SK-N-SH treated with all-trans-retinoic acid at 6 μM for 48 hours (cell line): ENCODE results near the gene RGS6.

Source experiments
- ATAC-seq: fragments of 200-7000 bp; cut with Tn5 transposase; 3 replicates; pipeline ENCODE4 v1.9.1; 2020; ENCODE audit warnings: mild to moderate bottlenecking, moderate library complexity
- ARNTL ChIP-seq: fragments of 450-650 bp; formaldehyde crosslinking; IDR thresholded peaks from 2 replicates; pipeline ENCODE4 v1.5.0; 2020; ENCODE audit warnings: low read depth, mild to moderate bottlenecking, moderate library complexity, borderline replicate concordance
- BACH2 ChIP-seq: fragments of 250-450 bp; sonication (Bioruptor Pico); IDR thresholded peaks from 2 replicates; pipeline ENCODE4 v1.9.0; 2021; ENCODE audit warnings: mild to moderate bottlenecking, borderline replicate concordance
- CSDC2 ChIP-seq: fragments of 250-450 bp; sonication (Bioruptor Pico); IDR thresholded peaks from 2 replicates; pipeline ENCODE4 v1.5.0; 2020; ENCODE audit warnings: mild to moderate bottlenecking, moderate library complexity
- ESRRG ChIP-seq: fragments of 250-450 bp; sonication (Bioruptor Pico); IDR thresholded peaks from 2 replicates; pipeline ENCODE4 v1.6.1; 2021; ENCODE audit warnings: mild to moderate bottlenecking
- GLIS3 ChIP-seq: fragments of 250-450 bp; sonication (Bioruptor Pico); IDR thresholded peaks from 2 replicates; pipeline ENCODE4 v1.5.0; 2020; ENCODE audit warnings: mild to moderate bottlenecking, moderate library complexity
- ISL1 ChIP-seq: fragments of 250-450 bp; sonication (Bioruptor Pico); IDR thresholded peaks from 2 replicates; pipeline ENCODE4 v2.1.2; 2022; ENCODE audit warnings: mild to moderate bottlenecking, moderate library complexity
- OSR1 ChIP-seq: fragments of 250-450 bp; sonication (Bioruptor Pico); IDR thresholded peaks from 2 replicates; pipeline ENCODE4 v1.8.0; 2022; ENCODE audit warnings: moderate library complexity, mild to moderate bottlenecking, inconsistent platforms
- PPARA ChIP-seq: fragments of 250-450 bp; sonication (Bioruptor Pico); IDR thresholded peaks from 2 replicates; pipeline ENCODE4 v1.5.0; 2020; ENCODE audit warnings: mild to moderate bottlenecking, borderline replicate concordance
- SNAI2 ChIP-seq: fragments of 250-450 bp; sonication (Bioruptor Pico); IDR thresholded peaks from 2 replicates; pipeline ENCODE4 v1.5.0; 2020; ENCODE audit warnings: mild to moderate bottlenecking, moderate library complexity
- TCF4 ChIP-seq: fragments of 250-450 bp; sonication (Bioruptor Pico); IDR thresholded peaks from 2 replicates; pipeline ENCODE4 v1.8.0; 2021; ENCODE audit warnings: mild to moderate bottlenecking, moderate library complexity, borderline replicate concordance
- TOX ChIP-seq: fragments of 250-450 bp; sonication (Bioruptor Pico); IDR thresholded peaks from 2 replicates; pipeline ENCODE4 v1.8.0; 2021; ENCODE audit warnings: mild to moderate bottlenecking, moderate library complexity, borderline replicate concordance
- ZFP3 ChIP-seq: fragments of 250-450 bp; sonication (Bioruptor Pico); IDR thresholded peaks from 2 replicates; pipeline ENCODE4 v1.5.0; 2020; ENCODE audit warnings: mild to moderate bottlenecking, moderate library complexity
- ZFP30 ChIP-seq: fragments of 450-650 bp; formaldehyde crosslinking; IDR thresholded peaks from 2 replicates; pipeline ENCODE4 v1.5.0; 2022; ENCODE audit warnings: mild to moderate bottlenecking, moderate library complexity
- ZNF565 ChIP-seq: fragments of 450-650 bp; formaldehyde crosslinking; conservative IDR thresholded peaks from 2 replicates; pipeline ENCODE4 v1.5.0; 2020; ENCODE audit warnings: low read depth, mild to moderate bottlenecking, moderate library complexity
- ZNF70 ChIP-seq: fragments of 450-650 bp; formaldehyde crosslinking; IDR thresholded peaks from 2 replicates; pipeline ENCODE4 v1.5.0; 2020; ENCODE audit warnings: mild to moderate bottlenecking, moderate library complexity
- ZNF8 ChIP-seq: fragments of 450-650 bp; formaldehyde crosslinking; IDR thresholded peaks from 2 replicates; pipeline ENCODE4 v1.5.0; 2020; ENCODE audit warnings: mild to moderate bottlenecking, moderate library complexity
- TF ChIP-seq, protein P1 (sequence below): fragments of 250-450 bp; sonication (Bioruptor Pico); IDR thresholded peaks from 2 replicates; pipeline ENCODE4 v1.5.1; 2020; ENCODE audit warnings: low read depth, mild to moderate bottlenecking, moderate library complexity
- TF ChIP-seq, protein P2 (sequence below): fragments of 250-450 bp; sonication (Bioruptor Pico); IDR thresholded peaks from 2 replicates; pipeline ENCODE4 v1.8.0; 2020; ENCODE audit warnings: mild to moderate bottlenecking, moderate library complexity, borderline replicate concordance
- TF ChIP-seq, protein P3 (sequence below): fragments of 250-450 bp; sonication (Bioruptor Pico); IDR thresholded peaks from 2 replicates; pipeline ENCODE4 v1.5.1; 2021; ENCODE audit warnings: mild to moderate bottlenecking, moderate library complexity
- TF ChIP-seq, protein P4 (sequence below): fragments of 250-450 bp; sonication (Bioruptor Pico); IDR thresholded peaks from 2 replicates; pipeline ENCODE4 v1.8.0; 2021; ENCODE audit warnings: low read depth, mild to moderate bottlenecking, moderate library complexity, borderline replicate concordance
- TF ChIP-seq, protein P5 (sequence below): fragments of 250-450 bp; sonication (Bioruptor Pico); IDR thresholded peaks from 2 replicates; pipeline ENCODE4 v1.5.0; 2020; ENCODE audit warnings: mild to moderate bottlenecking, moderate library complexity

The RGS6 gene

GRCh38 chr14:72177251-72177650 lies 245.0 kb downstream of the RGS6 start:
- no peak for TF ChIP-seq CSDC2 (CRISPR knock-in tag)
- TF ChIP-seq BACH2 (CRISPR knock-in tag), result no peak
- no peak for TF ChIP-seq ESRRG
- no peak for TF ChIP-seq ZNF70
- no peak for TF ChIP-seq PPARA
- no peak for ATAC-seq

DNA sequence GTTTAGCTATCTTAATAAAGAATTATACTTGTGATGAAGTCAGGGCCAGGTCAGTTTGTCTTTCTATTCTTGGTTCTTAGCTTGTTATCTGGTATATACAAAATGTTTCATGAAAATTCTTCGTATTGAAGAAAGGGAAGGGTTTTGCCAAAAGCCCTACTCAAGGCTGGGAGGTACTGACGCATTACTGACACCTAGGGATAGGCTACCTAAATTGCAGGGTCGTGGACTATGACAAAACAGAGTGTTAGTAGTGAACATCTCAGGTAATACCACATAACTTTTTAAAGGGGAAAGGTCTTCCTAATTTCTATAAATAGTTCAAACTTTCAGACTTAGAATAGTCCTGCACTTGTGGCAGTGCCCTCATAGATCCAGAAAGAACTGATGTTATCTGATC lies 246.3 kb downstream of the RGS6 start:
- TF ChIP-seq ZFP3 (CRISPR knock-in tag) (no peak), SNAI2 (CRISPR knock-in tag) (no peak), ZFP30 (CRISPR knock-in tag) (no peak), ESRRG (no peak), ARNTL (CRISPR knock-in tag) (no peak), CSDC2 (CRISPR knock-in tag) (no peak)
- TF ChIP-seq, protein P1, sequence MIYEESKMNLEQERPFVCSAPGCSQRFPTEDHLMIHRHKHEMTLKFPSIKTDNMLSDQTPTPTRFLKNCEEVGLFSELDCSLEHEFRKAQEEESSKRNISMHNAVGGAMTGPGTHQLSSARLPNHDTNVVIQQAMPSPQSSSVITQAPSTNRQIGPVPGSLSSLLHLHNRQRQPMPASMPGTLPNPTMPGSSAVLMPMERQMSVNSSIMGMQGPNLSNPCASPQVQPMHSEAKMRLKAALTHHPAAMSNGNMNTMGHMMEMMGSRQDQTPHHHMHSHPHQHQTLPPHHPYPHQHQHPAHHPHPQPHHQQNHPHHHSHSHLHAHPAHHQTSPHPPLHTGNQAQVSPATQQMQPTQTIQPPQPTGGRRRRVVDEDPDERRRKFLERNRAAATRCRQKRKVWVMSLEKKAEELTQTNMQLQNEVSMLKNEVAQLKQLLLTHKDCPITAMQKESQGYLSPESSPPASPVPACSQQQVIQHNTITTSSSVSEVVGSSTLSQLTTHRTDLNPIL (CRISPR knock-in tag), result no peak
- ATAC-seq, result no peak

DNA sequence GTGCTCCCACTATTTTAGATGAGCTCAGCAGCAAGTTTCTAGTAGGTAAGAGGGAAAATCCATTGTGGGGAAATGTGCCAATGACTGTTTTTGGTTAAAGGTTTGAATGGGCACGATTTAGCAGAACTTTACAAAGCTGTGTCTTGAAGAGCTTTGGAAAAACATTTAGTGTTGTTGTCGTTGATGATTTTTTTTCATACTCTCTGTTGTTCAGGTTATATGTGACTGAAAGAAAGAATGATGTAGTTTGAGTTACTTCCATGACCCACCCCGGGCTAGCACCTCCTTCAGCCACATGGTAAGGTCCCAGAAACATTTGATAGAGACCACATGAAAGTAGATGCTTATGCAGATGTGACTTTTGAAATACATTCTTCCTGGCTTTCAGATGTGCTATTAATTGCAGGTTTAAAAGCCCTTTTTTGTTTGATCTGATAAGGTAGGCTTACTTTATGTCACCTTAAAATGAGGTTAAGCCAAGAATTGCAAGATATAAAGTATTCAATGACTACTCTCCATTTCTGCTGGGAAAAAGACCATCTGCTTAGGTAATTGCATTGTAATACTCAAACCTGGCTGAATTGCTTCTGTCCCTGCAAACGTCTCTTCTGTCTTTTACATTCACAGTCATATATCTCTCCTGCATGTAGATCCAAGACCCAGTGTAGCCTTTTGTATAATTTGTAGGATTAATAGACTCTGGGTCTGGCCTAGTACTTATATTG lies 250.6 kb downstream of the RGS6 start:
- TF ChIP-seq TOX (CRISPR knock-in tag), result no peak
- TF ChIP-seq, protein P1 (CRISPR knock-in tag), result no peak
- TF ChIP-seq, protein P2, sequence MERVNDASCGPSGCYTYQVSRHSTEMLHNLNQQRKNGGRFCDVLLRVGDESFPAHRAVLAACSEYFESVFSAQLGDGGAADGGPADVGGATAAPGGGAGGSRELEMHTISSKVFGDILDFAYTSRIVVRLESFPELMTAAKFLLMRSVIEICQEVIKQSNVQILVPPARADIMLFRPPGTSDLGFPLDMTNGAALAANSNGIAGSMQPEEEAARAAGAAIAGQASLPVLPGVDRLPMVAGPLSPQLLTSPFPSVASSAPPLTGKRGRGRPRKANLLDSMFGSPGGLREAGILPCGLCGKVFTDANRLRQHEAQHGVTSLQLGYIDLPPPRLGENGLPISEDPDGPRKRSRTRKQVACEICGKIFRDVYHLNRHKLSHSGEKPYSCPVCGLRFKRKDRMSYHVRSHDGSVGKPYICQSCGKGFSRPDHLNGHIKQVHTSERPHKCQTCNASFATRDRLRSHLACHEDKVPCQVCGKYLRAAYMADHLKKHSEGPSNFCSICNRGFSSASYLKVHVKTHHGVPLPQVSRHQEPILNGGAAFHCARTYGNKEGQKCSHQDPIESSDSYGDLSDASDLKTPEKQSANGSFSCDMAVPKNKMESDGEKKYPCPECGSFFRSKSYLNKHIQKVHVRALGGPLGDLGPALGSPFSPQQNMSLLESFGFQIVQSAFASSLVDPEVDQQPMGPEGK, result no peak
- no peak for TF ChIP-seq OSR1 (CRISPR knock-in tag)
- TF ChIP-seq GLIS3 (CRISPR knock-in tag), result no peak
- TF ChIP-seq ZFP30 (CRISPR knock-in tag), result no peak
- TF ChIP-seq ISL1 (CRISPR knock-in tag), result no peak
- no peak for TF ChIP-seq TCF4 (CRISPR knock-in tag)
- no peak for TF ChIP-seq CSDC2 (CRISPR knock-in tag)
- TF ChIP-seq ZNF70, result no peak
- no peak for TF ChIP-seq ESRRG
- no peak for TF ChIP-seq ZNF565 (CRISPR knock-in tag)
- no peak for TF ChIP-seq ARNTL (CRISPR knock-in tag)
- no peak for TF ChIP-seq BACH2 (CRISPR knock-in tag)
- TF ChIP-seq ZNF8 (CRISPR knock-in tag), result no peak
- TF ChIP-seq, protein P3, sequence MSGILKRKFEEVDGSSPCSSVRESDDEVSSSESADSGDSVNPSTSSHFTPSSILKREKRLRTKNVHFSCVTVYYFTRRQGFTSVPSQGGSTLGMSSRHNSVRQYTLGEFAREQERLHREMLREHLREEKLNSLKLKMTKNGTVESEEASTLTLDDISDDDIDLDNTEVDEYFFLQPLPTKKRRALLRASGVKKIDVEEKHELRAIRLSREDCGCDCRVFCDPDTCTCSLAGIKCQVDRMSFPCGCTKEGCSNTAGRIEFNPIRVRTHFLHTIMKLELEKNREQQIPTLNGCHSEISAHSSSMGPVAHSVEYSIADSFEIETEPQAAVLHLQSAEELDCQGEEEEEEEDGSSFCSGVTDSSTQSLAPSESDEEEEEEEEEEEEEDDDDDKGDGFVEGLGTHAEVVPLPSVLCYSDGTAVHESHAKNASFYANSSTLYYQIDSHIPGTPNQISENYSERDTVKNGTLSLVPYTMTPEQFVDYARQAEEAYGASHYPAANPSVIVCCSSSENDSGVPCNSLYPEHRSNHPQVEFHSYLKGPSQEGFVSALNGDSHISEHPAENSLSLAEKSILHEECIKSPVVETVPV (CRISPR knock-in tag), result no peak
- ATAC-seq, result no peak

DNA sequence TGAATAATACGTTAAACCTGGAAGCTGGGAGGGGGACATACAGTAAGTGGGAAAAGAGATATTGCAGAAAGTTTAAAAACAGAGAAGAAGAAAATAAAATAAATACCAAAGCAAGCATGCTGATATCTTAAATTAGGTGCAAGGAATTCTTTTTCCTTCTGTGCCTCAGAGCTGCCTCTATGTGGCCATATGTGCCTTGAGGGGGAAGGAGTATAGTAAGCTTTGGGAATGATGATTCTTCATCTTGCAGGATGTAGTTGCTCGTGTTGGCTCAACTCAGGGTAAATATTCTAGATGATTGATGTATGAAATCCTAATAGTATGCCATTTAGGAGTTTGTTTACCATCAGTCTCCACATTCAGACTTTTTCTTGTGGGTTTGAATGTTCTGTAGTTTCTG lies 251.4 kb downstream of the RGS6 start:
- no peak for TF ChIP-seq ESRRG
- TF ChIP-seq, protein P4, sequence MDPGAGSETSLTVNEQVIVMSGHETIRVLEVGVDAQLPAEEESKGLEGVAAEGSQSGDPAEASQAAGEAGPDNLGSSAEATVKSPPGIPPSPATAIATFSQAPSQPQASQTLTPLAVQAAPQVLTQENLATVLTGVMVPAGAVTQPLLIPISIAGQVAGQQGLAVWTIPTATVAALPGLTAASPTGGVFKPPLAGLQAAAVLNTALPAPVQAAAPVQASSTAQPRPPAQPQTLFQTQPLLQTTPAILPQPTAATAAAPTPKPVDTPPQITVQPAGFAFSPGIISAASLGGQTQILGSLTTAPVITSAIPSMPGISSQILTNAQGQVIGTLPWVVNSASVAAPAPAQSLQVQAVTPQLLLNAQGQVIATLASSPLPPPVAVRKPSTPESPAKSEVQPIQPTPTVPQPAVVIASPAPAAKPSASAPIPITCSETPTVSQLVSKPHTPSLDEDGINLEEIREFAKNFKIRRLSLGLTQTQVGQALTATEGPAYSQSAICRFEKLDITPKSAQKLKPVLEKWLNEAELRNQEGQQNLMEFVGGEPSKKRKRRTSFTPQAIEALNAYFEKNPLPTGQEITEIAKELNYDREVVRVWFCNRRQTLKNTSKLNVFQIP (CRISPR knock-in tag), result no peak
- TF ChIP-seq, protein P5, sequence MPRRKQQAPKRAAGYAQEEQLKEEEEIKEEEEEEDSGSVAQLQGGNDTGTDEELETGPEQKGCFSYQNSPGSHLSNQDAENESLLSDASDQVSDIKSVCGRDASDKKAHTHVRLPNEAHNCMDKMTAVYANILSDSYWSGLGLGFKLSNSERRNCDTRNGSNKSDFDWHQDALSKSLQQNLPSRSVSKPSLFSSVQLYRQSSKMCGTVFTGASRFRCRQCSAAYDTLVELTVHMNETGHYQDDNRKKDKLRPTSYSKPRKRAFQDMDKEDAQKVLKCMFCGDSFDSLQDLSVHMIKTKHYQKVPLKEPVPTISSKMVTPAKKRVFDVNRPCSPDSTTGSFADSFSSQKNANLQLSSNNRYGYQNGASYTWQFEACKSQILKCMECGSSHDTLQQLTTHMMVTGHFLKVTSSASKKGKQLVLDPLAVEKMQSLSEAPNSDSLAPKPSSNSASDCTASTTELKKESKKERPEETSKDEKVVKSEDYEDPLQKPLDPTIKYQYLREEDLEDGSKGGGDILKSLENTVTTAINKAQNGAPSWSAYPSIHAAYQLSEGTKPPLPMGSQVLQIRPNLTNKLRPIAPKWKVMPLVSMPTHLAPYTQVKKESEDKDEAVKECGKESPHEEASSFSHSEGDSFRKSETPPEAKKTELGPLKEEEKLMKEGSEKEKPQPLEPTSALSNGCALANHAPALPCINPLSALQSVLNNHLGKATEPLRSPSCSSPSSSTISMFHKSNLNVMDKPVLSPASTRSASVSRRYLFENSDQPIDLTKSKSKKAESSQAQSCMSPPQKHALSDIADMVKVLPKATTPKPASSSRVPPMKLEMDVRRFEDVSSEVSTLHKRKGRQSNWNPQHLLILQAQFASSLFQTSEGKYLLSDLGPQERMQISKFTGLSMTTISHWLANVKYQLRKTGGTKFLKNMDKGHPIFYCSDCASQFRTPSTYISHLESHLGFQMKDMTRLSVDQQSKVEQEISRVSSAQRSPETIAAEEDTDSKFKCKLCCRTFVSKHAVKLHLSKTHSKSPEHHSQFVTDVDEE (CRISPR knock-in tag), result no peak
- TF ChIP-seq, all 23 proteins: peak for 0
- no peak for ATAC-seq
